Testis (tissue), 2 donors: ENCODE results near the gene DPPA2.

Experiments
- POLR2A ChIP-seq: fragments of 450-650 bp; IDR thresholded peaks from one replicate; pipeline ENCODE4 v1.6.1; 2017; ENCODE audit warnings: antibody characterized with exemption, mild to moderate bottlenecking, moderate library complexity
- TF ChIP-seq, protein P1 (sequence below), 3 experiments: fragments of 450-650 bp in 2 of 3; fragments of 200-600 bp in 1 of 3; sonication (generic) in 1 of 3; IDR thresholded peaks; one replicate each; pipeline ENCODE4 v1.5.1; 2016 to 2019; ENCODE audit warnings: antibody characterized with exemption in 3 of 3, mild to moderate bottlenecking in 2 of 3, moderate library complexity in 1 of 3

GRCh38 chr3:109269577-109270275 is 46.6 kb downstream of the DPPA2 start:
- TF ChIP-seq, protein P1, sequence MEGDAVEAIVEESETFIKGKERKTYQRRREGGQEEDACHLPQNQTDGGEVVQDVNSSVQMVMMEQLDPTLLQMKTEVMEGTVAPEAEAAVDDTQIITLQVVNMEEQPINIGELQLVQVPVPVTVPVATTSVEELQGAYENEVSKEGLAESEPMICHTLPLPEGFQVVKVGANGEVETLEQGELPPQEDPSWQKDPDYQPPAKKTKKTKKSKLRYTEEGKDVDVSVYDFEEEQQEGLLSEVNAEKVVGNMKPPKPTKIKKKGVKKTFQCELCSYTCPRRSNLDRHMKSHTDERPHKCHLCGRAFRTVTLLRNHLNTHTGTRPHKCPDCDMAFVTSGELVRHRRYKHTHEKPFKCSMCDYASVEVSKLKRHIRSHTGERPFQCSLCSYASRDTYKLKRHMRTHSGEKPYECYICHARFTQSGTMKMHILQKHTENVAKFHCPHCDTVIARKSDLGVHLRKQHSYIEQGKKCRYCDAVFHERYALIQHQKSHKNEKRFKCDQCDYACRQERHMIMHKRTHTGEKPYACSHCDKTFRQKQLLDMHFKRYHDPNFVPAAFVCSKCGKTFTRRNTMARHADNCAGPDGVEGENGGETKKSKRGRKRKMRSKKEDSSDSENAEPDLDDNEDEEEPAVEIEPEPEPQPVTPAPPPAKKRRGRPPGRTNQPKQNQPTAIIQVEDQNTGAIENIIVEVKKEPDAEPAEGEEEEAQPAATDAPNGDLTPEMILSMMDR (IDR thresholded peaks at IDR 0.05): no peak
- TF ChIP-seq POLR2A: no peak
